GM10266 (cell line): ENCODE measurements around the gene NCK2.

Experiments
- DNase-seq: peaks from one replicate; pipeline ENCODE4 v3.0.0; 2012; ENCODE audit errors: extremely low spot score
- TF ChIP-seq, protein P1 (sequence below): IDR thresholded peaks from 2 replicates; pipeline ENCODE4 v1.5.1; 2012; ENCODE audit warnings: mild to moderate bottlenecking, low read depth; ENCODE audit not compliant: control insufficient read depth, insufficient read depth; ENCODE audit errors: missing control alignments

NCK2 gene

DNA sequence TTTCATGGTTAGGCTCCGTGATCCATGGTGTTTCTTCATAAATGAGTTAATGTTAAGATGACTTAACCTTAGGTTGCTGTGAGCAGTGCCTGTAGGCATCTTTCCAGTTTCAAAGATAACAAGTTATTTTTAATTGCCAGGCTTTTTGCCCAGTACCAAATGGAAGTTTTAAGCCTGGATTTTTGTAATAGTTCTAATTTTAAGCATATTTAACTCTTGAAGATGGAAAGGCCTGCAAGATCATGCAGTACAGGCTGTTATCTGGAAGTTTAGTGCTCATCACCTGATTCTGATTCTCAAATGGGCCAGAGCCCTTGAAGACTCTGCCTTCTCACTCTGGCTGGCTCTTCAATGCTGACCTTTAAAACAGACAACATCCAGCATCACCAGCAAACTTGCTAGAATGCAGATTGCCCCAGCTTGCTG, 141.3 kb downstream of the NCK2 start:
- TF ChIP-seq, protein P1, sequence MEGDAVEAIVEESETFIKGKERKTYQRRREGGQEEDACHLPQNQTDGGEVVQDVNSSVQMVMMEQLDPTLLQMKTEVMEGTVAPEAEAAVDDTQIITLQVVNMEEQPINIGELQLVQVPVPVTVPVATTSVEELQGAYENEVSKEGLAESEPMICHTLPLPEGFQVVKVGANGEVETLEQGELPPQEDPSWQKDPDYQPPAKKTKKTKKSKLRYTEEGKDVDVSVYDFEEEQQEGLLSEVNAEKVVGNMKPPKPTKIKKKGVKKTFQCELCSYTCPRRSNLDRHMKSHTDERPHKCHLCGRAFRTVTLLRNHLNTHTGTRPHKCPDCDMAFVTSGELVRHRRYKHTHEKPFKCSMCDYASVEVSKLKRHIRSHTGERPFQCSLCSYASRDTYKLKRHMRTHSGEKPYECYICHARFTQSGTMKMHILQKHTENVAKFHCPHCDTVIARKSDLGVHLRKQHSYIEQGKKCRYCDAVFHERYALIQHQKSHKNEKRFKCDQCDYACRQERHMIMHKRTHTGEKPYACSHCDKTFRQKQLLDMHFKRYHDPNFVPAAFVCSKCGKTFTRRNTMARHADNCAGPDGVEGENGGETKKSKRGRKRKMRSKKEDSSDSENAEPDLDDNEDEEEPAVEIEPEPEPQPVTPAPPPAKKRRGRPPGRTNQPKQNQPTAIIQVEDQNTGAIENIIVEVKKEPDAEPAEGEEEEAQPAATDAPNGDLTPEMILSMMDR, result no peak
- DNase-seq, result no peak

DNA sequence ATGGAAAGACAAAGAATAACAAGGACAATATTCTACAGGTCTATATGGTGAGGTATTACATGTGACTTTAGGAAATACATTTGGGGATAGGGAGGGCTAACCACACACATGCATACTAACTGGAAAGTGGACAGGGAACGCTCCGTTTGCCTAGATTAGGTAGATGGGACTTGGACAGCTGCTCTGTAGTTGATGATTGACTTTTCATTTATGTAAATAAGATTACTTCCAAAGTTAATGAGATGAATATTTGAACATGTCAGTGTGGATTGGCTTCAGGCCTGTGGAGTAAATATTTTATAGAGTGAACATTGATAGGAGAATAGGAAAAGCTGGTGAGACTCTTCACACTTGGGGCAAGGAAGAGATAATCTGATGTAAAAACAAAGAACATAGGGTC, 142.0 kb downstream of the NCK2 start:
- TF ChIP-seq, protein P1, result no peak
- DNase-seq, result no peak

DNA sequence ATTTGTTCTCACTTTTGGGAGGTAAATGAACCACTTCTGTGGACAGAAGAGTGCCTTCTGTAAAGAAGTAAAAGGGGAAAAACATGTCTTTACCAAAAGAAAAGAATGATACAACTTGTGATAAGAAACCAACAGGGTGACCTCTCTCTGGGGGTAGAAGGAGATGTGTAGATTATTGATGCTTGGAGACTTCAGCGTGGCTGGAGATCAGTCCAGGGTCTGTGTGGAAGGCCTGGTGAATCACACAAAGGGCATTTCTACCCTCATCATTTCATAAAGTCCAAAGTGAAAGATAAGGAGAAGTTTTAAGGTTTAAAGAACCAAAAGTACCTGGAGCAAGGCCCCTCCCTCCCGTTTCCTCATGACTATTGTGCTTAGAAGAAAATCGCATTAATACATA, 142.5 kb downstream of the NCK2 start:
- TF ChIP-seq, protein P1, result no peak
- no peak for DNase-seq

DNA sequence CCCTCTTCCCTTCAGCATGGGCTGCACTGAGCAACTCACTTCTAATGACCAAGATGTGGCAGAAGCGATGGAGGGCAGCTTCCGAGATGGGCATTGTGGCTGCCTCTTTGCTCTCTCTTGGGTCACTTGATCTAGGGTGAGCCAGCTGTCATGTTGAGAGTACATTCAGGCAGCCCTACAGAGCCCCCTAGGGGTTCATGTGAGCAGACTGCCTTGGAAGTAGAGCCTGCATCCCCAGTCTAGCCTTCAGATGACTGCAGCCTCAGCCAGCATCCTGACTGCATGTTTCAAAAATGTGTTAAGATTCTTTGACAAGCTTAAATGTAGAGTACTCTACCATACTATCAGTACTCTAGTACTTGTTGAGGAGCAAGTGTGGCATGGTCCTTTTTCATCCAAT, 143.9 kb downstream of the NCK2 start:
- no peak for DNase-seq
- TF ChIP-seq, protein P1, result peak; percentile 20

DNA sequence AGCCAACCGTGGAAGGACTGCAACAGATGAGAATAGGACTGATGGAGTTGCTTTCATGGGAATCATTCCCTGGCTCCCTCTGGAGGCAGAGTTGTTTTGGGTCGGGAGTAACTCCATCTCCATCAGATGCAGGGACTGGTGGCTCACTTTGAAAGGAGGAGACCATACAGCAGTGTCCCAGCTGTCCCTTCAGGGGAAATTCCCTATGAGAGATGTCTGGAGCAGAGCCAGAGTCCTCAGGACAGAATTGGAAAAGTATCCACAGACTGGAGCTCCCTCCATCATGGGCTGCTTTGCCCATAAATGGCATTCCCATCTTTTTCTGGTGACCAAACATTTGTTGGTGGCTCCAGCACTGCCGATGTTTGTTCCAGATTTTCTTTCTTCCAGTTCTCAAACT, 144.3 kb downstream of the NCK2 start:
- DNase-seq, result no peak
- TF ChIP-seq, protein P1, result no peak

DNA sequence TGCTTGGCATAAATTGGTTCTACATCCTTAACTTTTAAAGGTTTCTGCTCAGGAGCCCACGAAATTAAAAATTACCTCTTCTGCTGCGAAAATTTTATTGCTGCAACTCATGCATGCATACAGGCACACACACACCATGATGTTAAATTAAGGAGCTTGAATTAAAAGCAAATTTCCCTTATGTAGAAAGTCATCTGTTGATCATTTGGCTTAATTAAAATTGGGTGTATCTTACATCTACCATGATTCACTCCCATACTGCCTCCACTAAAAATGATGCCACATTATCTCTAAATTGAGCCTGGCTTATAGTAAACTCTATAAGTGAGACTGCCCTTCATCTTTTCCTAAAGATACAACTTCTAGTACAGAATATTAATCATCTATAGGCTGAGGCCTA, 145.4 kb downstream of the NCK2 start:
- TF ChIP-seq, protein P1, result no peak

DNA sequence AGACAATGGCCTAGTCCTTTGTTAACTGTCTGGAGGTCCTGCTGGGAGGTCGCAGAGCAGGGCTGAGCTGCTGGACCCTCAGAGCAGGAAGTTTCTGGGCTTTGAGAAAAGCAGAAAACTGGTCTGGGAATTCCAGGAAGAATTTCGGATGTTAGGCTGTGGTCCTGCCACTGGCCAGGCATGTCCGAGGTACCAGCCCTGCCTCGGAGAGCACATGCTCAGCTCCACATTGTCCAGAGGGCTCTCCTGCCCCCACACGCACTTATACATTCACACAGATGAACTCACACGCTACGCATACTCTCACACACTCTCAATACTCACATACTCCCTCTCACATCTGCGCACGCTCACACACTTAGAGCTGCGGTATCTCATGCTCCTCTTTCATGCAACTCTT, 146.1 kb downstream of the NCK2 start:
- DNase-seq, result no peak
- TF ChIP-seq, protein P1, result no peak

More for the DNA sequence above, 145.4 kb downstream of the NCK2 start:
- DNase-seq, result no peak
